Bone marrow (tissue), 2 donors: ENCODE results near the gene SNX33.
"Not testable (repeated sequence)": the region's sequence is repeated elsewhere in the genome, so short reads cannot be mapped to it uniquely, and the experiment has no call there.

Experiments
- DNase-seq, 2 donors: peaks; one replicate each; lab custom pipeline; 2025; lab: John Stamatoyannopoulos, UW

Gene SNX33

DNA sequence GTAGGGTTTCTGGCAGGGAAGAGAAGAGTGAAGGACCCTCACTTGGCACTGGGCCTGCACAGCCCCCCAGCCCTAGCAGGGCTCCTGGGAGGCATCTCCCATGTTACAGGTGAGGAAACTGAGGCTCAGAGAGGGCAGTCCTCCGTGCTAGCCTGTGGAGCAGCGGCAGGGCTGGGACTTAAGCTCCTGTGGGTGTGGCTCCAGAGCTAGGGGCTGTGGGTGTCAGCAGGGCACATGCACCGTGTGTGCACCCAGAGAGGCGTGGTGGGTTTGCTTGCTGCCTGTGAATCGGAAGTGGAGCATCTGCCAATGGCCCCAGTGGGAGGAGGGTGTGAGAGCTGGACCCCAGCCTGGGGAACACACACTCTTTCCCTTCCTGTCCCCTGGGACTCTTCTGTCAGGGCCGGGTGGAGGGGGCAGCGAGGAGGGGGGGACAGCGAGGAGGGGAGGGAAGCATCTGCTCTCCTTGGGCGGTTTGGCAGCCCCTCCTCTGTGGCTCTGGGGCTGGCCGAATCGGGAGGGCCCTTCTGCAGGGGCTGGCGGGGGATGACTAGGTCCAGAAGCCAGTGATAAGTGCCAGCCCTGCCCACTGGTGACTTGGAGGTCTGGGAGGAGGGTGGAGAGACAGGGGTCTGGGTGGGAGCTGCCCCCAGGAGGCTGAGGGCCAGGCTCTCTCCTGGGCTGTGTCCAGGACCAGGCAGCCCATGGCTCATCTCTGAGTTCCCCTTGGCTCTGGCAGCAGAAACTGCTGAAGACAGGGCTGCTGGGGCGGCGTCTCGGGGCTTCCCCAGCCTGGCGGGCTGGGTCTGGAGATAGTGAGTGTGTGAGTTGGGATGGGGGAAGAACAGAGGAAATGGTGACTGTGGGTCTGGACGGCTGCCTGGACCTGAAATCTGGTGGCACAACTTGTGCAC, 52.5 kb downstream of the SNX33 start:
- DNase-seq, result peak; percentile 83

DNA sequence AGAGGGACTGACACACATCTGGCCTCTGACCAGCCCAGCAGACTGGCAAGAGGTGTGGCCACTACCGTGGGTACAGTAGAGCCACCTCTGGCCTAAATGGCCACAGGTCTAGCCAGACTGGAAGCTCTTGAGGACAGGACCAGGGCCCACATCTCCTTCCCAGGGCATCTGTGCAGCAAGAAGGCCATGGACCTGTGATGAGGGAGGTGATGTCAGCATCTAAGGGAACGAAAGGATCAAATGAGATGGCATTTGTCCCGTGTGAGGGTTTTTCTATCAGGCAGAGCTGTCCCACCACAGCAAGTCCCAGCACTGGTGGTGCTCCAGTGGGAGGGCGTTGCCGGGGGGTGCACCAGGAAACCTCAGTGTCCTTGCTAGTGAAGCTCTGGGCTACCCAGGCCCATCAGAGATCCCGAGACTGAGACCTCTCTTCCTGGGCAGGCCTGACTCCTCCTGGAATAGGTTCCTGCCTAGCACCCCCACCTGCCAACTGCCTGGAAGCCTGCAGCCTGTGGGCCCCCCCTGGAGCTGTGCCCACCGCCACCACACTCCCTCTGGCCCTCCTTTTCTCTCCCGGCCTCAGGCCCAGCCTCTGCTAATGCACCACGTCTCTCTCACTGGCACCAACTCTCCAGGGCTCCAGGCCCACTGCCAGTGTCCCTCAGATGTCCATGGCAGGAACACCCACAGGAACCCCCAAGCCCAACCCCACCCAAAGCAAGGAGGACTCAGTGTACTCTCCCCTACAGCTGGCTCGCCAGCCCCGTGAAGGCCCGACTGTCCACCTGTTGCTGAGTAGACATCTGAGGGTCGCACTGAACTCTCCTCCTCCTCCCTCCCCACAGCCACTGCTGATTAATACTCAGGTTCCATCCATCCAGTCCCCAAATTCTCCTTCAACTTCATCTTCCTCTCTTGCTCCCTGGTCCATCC, 53.6 kb downstream of the SNX33 start:
- DNase-seq, result not testable (repeated sequence)

DNA sequence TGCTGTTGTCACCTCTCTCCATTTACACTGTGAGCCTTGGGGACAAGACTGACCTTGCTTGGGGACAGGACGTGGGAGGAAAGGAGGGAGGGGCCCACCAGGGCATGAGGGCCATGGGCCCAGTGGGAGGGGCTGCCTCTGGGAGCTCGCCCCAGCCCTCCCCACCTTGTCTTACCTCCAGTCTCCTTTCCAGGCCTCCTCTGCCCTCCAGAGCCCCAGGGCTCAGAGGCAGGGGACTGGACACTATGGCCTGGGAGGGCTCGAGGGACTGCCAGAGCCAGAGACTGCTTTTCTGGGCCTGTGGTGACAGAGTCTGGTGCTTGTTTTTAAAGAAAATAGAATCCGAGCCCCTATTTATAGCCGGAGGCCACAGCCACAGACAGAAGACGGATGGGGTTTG, 54.7 kb downstream of the SNX33 start:
- DNase-seq, result no peak

DNA sequence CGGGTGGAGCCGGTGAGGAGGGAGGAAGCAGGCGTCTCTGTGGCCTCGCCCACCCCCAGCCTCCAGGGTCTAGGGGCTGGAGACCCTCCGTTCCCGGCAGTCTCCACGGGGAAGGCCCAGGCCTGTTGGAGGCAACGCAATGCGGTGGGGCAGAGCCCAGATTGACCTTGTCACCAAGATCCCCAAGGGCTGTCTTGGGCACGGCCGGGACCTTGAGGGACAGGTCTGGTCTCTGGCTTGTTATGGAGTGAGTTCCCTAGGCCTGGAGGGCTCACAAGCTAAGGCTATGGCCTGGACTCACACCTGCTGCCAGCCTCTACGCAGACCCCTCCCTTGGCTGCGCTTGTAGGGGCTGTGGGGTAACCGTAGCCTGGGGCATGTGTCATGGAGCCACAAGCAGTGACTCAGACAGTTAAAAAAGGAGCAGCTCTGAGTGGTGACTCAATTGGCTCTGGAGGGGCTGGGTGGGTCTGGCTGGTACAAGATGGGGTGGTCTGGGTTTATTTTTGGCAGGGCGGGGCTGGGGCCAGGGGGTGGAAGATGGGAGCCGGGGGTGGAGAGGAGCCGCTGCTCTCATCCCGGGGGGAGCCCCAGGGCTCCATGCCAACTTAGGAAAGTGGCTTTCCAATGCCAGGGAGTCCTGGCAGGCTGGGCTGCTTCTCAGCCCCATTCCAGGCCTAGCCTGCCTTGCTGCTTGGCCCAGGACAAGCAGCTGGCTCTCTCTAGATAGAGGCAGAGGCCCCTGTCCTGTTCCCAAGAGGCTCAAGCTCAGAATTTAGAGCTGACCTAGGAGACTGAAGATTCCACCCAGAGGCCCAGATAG, 55.9 kb downstream of the SNX33 start:
- DNase-seq, result not testable (repeated sequence)

DNA sequence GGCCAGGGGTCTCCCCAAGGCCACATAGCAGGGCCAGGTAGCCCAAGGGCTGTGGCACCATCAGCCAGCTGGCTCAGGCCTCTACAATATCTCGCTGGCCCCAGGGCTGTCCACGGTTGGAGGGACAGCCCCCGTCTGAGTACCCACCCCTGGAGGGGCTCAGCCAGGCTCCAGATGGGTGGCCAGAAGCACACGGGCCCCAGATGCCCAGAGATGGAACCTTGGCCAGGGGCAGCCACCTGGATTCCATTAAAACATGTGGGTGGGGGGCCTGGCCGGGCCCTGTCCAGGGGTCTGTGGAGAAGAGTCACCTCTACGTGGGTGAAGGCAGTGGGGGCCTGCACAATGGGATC, 56.5 kb downstream of the SNX33 start:
- no peak for DNase-seq

DNA sequence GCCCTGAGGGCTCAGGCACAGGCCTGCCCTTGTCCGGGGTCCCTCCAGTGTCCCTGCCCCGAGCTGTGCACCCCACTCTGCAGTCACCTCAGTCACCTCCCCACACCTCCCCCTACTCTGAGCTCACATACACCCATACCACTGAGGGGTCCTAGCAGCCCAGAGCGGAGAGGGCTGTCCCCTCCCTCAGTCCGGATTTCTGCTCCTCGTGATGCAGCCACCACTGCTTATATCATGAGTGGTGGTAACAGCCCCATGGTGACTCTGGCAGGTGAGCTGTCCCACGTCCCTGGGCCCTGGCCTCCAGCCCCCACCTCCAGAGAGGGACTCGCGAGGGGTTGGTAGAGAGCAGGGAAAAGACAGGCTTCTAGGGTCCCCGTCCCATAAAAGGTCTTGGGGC, 56.9 kb downstream of the SNX33 start:
- no peak for DNase-seq

DNA sequence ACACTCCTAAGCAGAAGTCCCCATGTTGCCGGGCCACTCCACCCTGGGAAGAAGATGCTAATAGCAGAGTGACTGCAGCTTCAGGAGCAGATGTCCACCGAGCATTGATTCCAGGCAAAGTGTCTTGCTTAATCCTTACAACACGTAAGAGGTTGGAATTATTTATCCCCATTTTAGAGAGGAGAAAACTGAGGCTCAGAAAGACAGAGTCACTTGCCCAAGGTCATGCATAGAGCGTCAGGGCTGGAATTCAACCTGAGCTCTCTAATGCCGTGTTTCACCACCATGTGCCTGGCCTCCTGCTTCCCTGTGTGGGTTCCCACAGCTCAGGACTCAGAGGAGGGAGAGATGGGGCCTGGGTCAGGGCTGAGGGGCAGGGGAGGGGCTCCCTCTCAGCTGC, 57.7 kb downstream of the SNX33 start:
- DNase-seq, result not testable (repeated sequence)

DNA sequence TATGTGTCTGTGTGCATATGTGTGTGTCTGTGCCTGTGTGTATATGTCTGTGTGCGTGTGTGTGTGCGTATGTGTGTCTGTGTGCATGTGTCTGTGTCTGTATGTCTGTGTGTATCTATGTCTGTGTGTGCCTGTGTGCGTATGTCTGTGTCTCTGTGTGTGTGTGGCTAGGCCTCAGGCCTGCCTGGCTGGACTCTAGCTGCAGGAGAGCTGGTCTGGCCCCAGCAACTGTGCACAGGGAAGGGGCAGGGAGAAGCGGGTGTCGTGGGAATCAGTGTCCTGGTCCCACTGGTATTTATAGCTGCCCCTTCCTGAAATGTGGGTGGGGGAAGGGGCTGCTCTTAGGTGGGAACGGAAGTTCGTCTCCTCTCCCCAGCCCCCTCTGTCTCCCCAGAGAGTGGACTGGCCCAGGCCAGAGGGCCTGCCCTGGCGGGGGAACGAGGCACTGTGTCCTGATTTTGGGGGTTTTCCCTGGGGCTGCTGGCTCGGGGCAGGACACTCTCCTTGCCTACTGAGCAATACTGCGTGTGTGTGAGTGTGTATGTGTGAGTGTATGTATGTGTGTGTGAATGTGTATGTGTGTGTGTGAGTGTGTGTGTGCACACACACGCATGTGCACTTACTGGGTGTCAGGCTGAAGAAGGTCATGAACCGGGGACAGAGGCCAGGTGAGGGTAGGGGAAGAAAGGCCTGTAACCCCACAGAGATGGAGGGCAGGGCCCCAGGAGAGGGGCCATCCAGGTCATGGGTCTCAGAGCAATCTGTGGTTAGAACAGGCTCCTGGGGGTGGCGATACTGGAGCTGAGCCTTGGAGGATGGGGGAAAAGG, 58.4 kb downstream of the SNX33 start:
- DNase-seq, result no peak

DNA sequence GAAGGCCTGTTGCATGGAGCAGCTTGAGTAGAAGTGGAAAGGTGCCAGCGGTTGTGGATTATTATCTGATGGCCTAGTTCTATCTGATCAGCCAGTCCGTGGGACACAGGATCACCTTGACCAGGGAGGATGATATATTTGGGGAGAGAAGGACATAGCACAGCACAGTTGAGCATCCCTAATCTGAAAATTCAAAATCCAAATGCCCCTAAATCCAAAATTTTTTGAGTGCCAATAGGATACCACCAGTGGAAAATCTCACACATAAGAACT, 58.9 kb downstream of the SNX33 start:
- no peak for DNase-seq

DNA sequence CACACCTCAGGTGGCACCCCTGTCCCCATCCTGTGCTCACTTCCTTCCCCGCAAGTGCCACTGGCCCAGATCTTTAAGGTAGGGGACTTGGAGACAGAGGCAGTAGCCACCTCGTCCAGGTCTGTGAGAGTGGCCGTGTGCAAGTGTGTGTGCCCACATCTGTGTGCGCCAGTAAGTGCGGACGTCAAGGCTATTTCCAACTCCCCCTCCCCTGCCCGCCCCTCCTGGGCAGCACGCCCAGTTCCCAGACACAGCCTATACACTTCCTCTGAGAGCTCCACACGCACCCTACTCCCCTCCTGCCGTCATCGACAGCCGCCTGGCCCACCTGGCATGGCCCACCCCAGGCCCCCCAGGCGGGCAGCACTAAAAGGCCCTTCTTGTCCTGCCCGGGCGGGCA, 61.7 kb downstream of the SNX33 start:
- not testable (repeated sequence) for DNase-seq

DNA sequence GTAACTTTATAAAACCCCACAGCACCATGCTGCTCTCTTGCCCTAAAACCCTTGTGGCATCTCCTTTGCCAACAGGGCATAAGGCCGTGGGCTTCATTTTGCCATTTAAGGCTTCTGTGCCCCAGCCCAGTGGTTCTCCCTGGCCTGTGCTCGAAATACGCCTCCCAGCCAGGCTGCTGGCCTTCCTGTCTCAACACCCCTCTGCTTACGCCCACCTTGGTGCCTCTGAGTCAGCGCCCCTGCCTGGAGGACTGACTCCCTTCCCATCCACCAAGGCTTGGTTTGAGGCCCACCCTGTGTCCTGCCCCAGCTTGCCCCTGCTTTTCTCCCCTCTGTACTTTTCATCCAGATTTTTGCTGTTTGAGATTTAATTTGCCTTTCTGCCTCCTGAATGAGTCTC, 63.2 kb downstream of the SNX33 start:
- DNase-seq, result peak in 1 of 2 donors; percentile 5

DNA sequence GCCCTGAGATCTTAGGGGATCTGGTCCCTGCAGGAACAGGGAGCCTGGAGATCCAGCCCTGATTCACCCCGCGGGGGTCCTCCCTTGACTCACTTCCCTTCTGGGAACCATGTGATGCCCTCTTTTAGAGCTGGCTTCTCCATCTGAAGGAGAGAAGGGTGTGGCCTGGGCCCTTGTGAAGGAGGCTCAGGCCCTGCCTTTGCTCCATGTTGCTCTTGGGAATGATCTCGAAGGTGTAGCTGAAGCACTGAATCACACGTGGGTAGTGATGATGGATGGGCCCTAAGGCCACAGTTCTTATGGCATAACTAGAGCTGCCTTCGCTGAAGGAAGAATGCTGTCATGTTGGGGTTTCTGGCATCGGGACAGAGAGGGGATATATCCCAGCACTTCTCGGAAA, 63.8 kb downstream of the SNX33 start:
- DNase-seq, result not testable (repeated sequence)
